Mesenchymal stem cell (in vitro differentiated cells and primary cell): ENCODE results near the gene CDH4.

Experiments
- DNase-seq: peaks from one replicate; pipeline ENCODE4 v3.0.0-alpha.2; 2013
- H2AFZ ChIP-seq: one replicate; pipeline ENCODE4 v1.6.1; 2013; ENCODE audit warnings: low read depth, mild to moderate bottlenecking, control low read depth, inconsistent platforms, low read length, moderate library complexity
- H2AK5ac ChIP-seq: 2 replicates; pipeline ENCODE4 v1.6.1; 2013; ENCODE audit warnings: low read length, moderate library complexity, mild to moderate bottlenecking, inconsistent platforms; ENCODE audit not compliant: severe bottlenecking
- H2BK120ac ChIP-seq: one replicate; pipeline ENCODE4 v1.6.1; 2013; ENCODE audit warnings: low read depth, mild to moderate bottlenecking, inconsistent platforms, low read length, moderate library complexity
- H2BK12ac ChIP-seq, 2 experiments: one replicate each; pipeline ENCODE4 v1.6.1; 2013; ENCODE audit warnings: inconsistent platforms in 2 of 2, low read length in 2 of 2, mild to moderate bottlenecking in 2 of 2, moderate library complexity in 2 of 2, control low read depth in 1 of 2
- H2BK15ac ChIP-seq: one replicate; pipeline ENCODE4 v1.6.1; 2013; ENCODE audit warnings: mild to moderate bottlenecking, low read depth, inconsistent platforms; ENCODE audit not compliant: poor library complexity, severe bottlenecking
- H2BK5ac ChIP-seq: 2 replicates; pipeline ENCODE4 v1.6.1; 2013; ENCODE audit warnings: low read depth, mild to moderate bottlenecking, low read length, control low read depth, inconsistent platforms; ENCODE audit not compliant: poor library complexity, severe bottlenecking
- H3K14ac ChIP-seq, 2 experiments: one replicate each; pipeline ENCODE4 v1.6.1; 2013; ENCODE audit warnings: inconsistent platforms in 2 of 2, low read length in 2 of 2, control low read depth in 1 of 2, mild to moderate bottlenecking in 1 of 2, moderate library complexity in 1 of 2
- H3K18ac ChIP-seq, 2 experiments: one replicate each; pipeline ENCODE4 v1.6.1; 2013; ENCODE audit warnings: inconsistent platforms in 2 of 2, low read length in 2 of 2, control low read depth in 1 of 2, low read depth in 1 of 2, mild to moderate bottlenecking in 1 of 2
- H3K23ac ChIP-seq, 2 experiments: one replicate each; pipeline ENCODE4 v1.6.1; 2013; ENCODE audit warnings: inconsistent platforms in 2 of 2, low read length in 2 of 2, mild to moderate bottlenecking in 2 of 2, moderate library complexity in 2 of 2, control low read depth in 1 of 2
- H3K27ac ChIP-seq: 2 replicates; pipeline ENCODE4 v1.5.1; 2013; ENCODE audit warnings: mild to moderate bottlenecking, moderate library complexity, low read length, control low read depth, inconsistent platforms; ENCODE audit not compliant: poor library complexity, severe bottlenecking
- H3K27me3 ChIP-seq, 2 experiments: 2 replicates each; pipeline versions ENCODE4 v1.6.1 to v1.7.0; 2013; ENCODE audit warnings: low read length in 2 of 2, mild to moderate bottlenecking in 2 of 2, moderate library complexity in 2 of 2, control low read depth in 1 of 2, inconsistent platforms in 1 of 2; ENCODE audit not compliant: control insufficient read depth in 1 of 2, insufficient read depth in 1 of 2
- H3K36me3 ChIP-seq, 2 experiments: 2 replicates each; pipeline versions ENCODE4 v1.6.1 to v1.7.0; 2013; ENCODE audit warnings: low read length in 2 of 2, control low read depth in 1 of 2, inconsistent platforms in 1 of 2, low read depth in 1 of 2, mild to moderate bottlenecking in 1 of 2; ENCODE audit not compliant: insufficient read depth in 2 of 2, control insufficient read depth in 1 of 2
- H3K4ac ChIP-seq, 2 experiments: one replicate each; pipeline ENCODE4 v1.6.1; 2013; ENCODE audit warnings: inconsistent platforms in 2 of 2, low read length in 2 of 2, mild to moderate bottlenecking in 2 of 2, moderate library complexity in 2 of 2, control low read depth in 1 of 2, low read depth in 1 of 2
- H3K4me1 ChIP-seq: 2 replicates; pipeline ENCODE4 v1.6.1; 2013; ENCODE audit warnings: low read depth, low read length, control low read depth; ENCODE audit not compliant: control insufficient read depth, insufficient read depth
- H3K4me2 ChIP-seq: 2 replicates; pipeline ENCODE4 v1.6.1; 2013; ENCODE audit warnings: low read length, mild to moderate bottlenecking, inconsistent platforms; ENCODE audit not compliant: poor library complexity, severe bottlenecking
- H3K4me3 ChIP-seq, 2 experiments: 2 replicates each; pipeline versions ENCODE4 v1.5.1 to v1.7.0; 2013; ENCODE audit warnings: low read length in 2 of 2, mild to moderate bottlenecking in 2 of 2, control low read depth in 1 of 2, low read depth in 1 of 2; ENCODE audit not compliant: insufficient read depth in 1 of 2
- H3K79me1 ChIP-seq: replicated peaks from 2 replicates; pipeline ENCODE4 v1.6.1; 2013; ENCODE audit warnings: mild to moderate bottlenecking, control low read depth, low read length, inconsistent platforms; ENCODE audit not compliant: poor library complexity, severe bottlenecking
- H3K9ac ChIP-seq: 2 replicates; pipeline ENCODE4 v1.7.0; 2013; ENCODE audit warnings: mild to moderate bottlenecking, low read length, moderate library complexity
- H3K9me3 ChIP-seq: 2 replicates; pipeline ENCODE4 v1.7.0; 2013; ENCODE audit warnings: mild to moderate bottlenecking, low read length; ENCODE audit not compliant: control insufficient read depth
- H4K8ac ChIP-seq: one replicate; pipeline ENCODE4 v1.6.1; 2013; ENCODE audit warnings: inconsistent platforms, mild to moderate bottlenecking, low read length, moderate library complexity
- H4K91ac ChIP-seq: one replicate; pipeline ENCODE4 v1.6.1; 2013; ENCODE audit warnings: mild to moderate bottlenecking, low read length, inconsistent platforms
- WGBS: methylation state at CpG from one replicate; pipeline ENCODE4 v1.1.7; 2013; ENCODE audit warnings: mixed read lengths; 5-methylcytosine and 5-hydroxymethylcytosine counted together

The CDH4 gene

GRCh38 chr20:61360296-61360695 is 108.2 kb downstream of the CDH4 start:
- Histone ChIP-seq H4K91ac (no peak overlapping the region), H2BK120ac (no peak overlapping the region), H3K27ac (no peak overlapping the region), H3K23ac (no peak overlapping the region), H3K4me3 (no peak overlapping the region), H3K14ac (no peak overlapping the region), H3K79me1 (peaks cover 7% of the 10 kb centered on the region), H2BK5ac (no peak overlapping the region), H4K8ac (no peak overlapping the region), H3K4me2 (no peak overlapping the region), H3K9ac (no peak overlapping the region), H2BK15ac (no peak overlapping the region), H2AFZ (no peak overlapping the region), H3K4ac (no peak overlapping the region), H2AK5ac (no peak overlapping the region), H3K4me1 (peaks cover 2% of the 10 kb centered on the region), H3K18ac (no peak overlapping the region), H3K9me3 (no peaks in the 10 kb centered on the region), H3K27me3 (peaks cover 0 to 13% of the 10 kb centered on the region in 2 experiments), H2BK12ac (no peak overlapping the region), H3K36me3 (peaks cover 0 to 19% of the 10 kb centered on the region in 2 experiments)
- WGBS: 94% methylated on average over 9 of the region's 9 CpGs
- no peak for DNase-seq

DNA sequence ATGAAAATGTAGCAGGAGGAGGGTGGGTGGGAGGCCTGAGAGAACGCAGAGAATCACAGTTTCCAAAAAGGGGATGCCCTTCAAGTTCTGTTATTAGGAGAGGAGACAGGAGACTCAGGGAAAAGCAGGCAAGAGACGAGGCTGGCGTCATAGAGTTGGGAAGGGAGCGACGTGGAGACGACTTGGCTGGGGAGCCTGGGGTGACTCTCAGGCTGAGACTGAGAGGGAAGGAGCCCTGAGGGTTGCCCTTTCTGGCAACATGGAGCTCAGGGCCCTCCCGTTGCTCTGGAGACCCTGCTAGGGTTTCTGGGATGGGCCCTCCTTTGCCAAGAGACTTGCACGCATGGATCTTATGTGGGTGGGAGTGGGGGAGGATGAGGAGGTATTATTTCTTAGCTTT is 108.9 kb downstream of the CDH4 start:
- no peak overlapping the region for H2AK5ac ChIP-seq
- no peak overlapping the region for H2BK5ac ChIP-seq
- no peak overlapping the region for H3K4ac ChIP-seq
- peaks cover 2% of the 10 kb centered on the region for H3K4me1 ChIP-seq
- H3K9ac ChIP-seq: no peak overlapping the region
- no peak overlapping the region for H4K8ac ChIP-seq
- H3K36me3 ChIP-seq: peaks cover 0 to 23% of the 10 kb centered on the region in 2 experiments
- H2AFZ ChIP-seq: no peak overlapping the region
- no peaks in the 10 kb centered on the region for H3K9me3 ChIP-seq
- no peak overlapping the region for H3K27ac ChIP-seq
- no peak overlapping the region for H2BK12ac ChIP-seq
- no peak overlapping the region for H3K4me2 ChIP-seq
- no peak overlapping the region for H4K91ac ChIP-seq
- H2BK15ac ChIP-seq: no peak overlapping the region
- H3K4me3 ChIP-seq: no peak overlapping the region
- H3K79me1 ChIP-seq: peaks cover 7% of the 10 kb centered on the region
- whole genome bisulfite sequencing: 88% methylated on average over 8 of the region's 8 CpGs
- H3K27me3 ChIP-seq: peaks cover 0 to 13% of the 10 kb centered on the region in 2 experiments
- H2BK120ac ChIP-seq: no peak overlapping the region
- no peak overlapping the region for H3K14ac ChIP-seq
- no peak overlapping the region for H3K23ac ChIP-seq
- H3K18ac ChIP-seq: no peak overlapping the region
- DNase-seq: no peak

- H3K18ac ChIP-seq: no peak overlapping the region
- DNase-seq: no peak
- no peak overlapping the region for H4K91ac ChIP-seq
- no peak overlapping the region for H4K8ac ChIP-seq
- no peak overlapping the region for H3K23ac ChIP-seq
- no peak overlapping the region for H2BK120ac ChIP-seq
- H2BK12ac ChIP-seq: no peak overlapping the region
- no peak overlapping the region for H3K9ac ChIP-seq
- no peak overlapping the region for H3K4me2 ChIP-seq
- H2AFZ ChIP-seq: no peak overlapping the region
- peaks cover 0 to 23% of the 10 kb centered on the region in 2 experiments for H3K36me3 ChIP-seq
- H3K4me1 ChIP-seq: no peaks in the 10 kb centered on the region
- H3K79me1 ChIP-seq: peaks cover 7% of the 10 kb centered on the region
- no peak overlapping the region for H3K4ac ChIP-seq
- H3K9me3 ChIP-seq: no peaks in the 10 kb centered on the region
- no peak overlapping the region for H3K14ac ChIP-seq
- H3K27ac ChIP-seq: no peak overlapping the region
- peak overlapping the region; percentile 12 for H2BK15ac ChIP-seq
- H3K4me3 ChIP-seq: no peak overlapping the region
- no peak overlapping the region for H2BK5ac ChIP-seq
- peaks cover 0 to 13% of the 10 kb centered on the region in 2 experiments for H3K27me3 ChIP-seq
- 97% methylated on average over 14 of the region's 14 CpGs for WGBS
- no peak overlapping the region for H2AK5ac ChIP-seq
Measured at GRCh38 chr20:61361501-61361900, 109.4 kb downstream of the CDH4 start.

GRCh38 chr20:61364147-61364546 is 112.1 kb downstream of the CDH4 start:
- Histone ChIP-seq H3K79me1 (peaks cover 2% of the 10 kb centered on the region), H4K8ac (no peak overlapping the region), H3K27me3 (no peaks in the 10 kb centered on the region), H3K14ac (no peak overlapping the region), H2AK5ac (no peak overlapping the region), H3K18ac (no peak overlapping the region), H3K4me1 (no peaks in the 10 kb centered on the region), H3K27ac (no peak overlapping the region), H3K9me3 (no peaks in the 10 kb centered on the region), H2BK15ac (no peak overlapping the region), H3K4me3 (no peak overlapping the region), H3K9ac (no peak overlapping the region), H3K23ac (no peak overlapping the region), H2AFZ (no peak overlapping the region), H2BK5ac (no peak overlapping the region), H2BK120ac (no peak overlapping the region), H4K91ac (no peak overlapping the region), H3K36me3 (peaks cover 0 to 21% of the 10 kb centered on the region in 2 experiments), H2BK12ac (no peak overlapping the region), H3K4me2 (no peak overlapping the region), H3K4ac (no peak overlapping the region)
- no peak for DNase-seq
- 91% methylated on average over 5 of the region's 5 CpGs for WGBS
